Tibial nerve (tissue), 4 donors: ENCODE data around the gene CUL1. TPM values are rescaled to one million over a fixed set of nuclear protein-coding genes. Genes with fewer than 3 reads are reported as not detected.
A peak's percentile ranks its signal among the peaks of the same experiment; 100 is the strongest.

Experiments
- DNase-seq, 2 donors: peaks; one replicate each; pipeline ENCODE4 v3.0.0-alpha.2; 2019; ENCODE audit warnings: low spot score in 2 of 2
- H3K27ac ChIP-seq, 4 donors: fragments of 200-600 bp; sonication (generic) in 3 of 4; one replicate each; pipeline ENCODE4 v1.5.1; 2017 to 2019; ENCODE audit warnings: mild to moderate bottlenecking in 1 of 4
- H3K27me3 ChIP-seq, 2 donors: fragments of 200-600 bp; sonication (generic) in 1 of 2; one replicate each; pipeline versions ENCODE4 v1.5.1 to v1.6.0; 2017 to 2019
- H3K36me3 ChIP-seq, 3 donors: fragments of 200-600 bp; sonication (generic); one replicate each; pipeline ENCODE4 v1.5.1; 2018 to 2019
- H3K4me1 ChIP-seq, 4 donors: fragments of 200-600 bp; sonication (generic) in 3 of 4; one replicate each; pipeline ENCODE4 v1.5.1; 2017 to 2019
- H3K4me3 ChIP-seq, 4 donors: fragments of 200-600 bp; sonication (generic) in 3 of 4; one replicate each; pipeline ENCODE4 v1.5.1; 2017 to 2019; ENCODE audit warnings: mild to moderate bottlenecking in 1 of 4, moderate library complexity in 1 of 4
- H3K9me3 ChIP-seq, 4 donors: fragments of 200-600 bp; sonication (generic) in 3 of 4; one replicate each; pipeline ENCODE4 v1.5.1; 2017 to 2019
- CTCF ChIP-seq, 5 experiments: fragments of 200-600 bp in 3 of 5; fragments of 450-650 bp in 2 of 5; sonication (generic) in 3 of 5; IDR thresholded peaks; one replicate each; pipeline ENCODE4 v1.5.1; 2016 to 2019; ENCODE audit warnings: antibody characterized with exemption in 5 of 5, mild to moderate bottlenecking in 3 of 5, moderate library complexity in 2 of 5
- EP300 ChIP-seq, 2 donors: sonication (generic); formaldehyde crosslinking; IDR thresholded peaks; one replicate each; pipeline ENCODE4 v1.6.1; 2017; ENCODE audit warnings: antibody characterized with exemption in 2 of 2, mild to moderate bottlenecking in 1 of 2
- POLR2A ChIP-seq, 2 donors: fragments of 450-650 bp; IDR thresholded peaks; one replicate each; pipeline ENCODE4 v1.6.1; 2017; ENCODE audit warnings: antibody characterized with exemption in 2 of 2, mild to moderate bottlenecking in 2 of 2, moderate library complexity in 2 of 2
- WGBS, 2 donors: methylation state at CpG; one replicate each; pipeline ENCODE4 v1.1.5; 2018; 5-methylcytosine and 5-hydroxymethylcytosine counted together
- total RNA-seq, 4 donors: library from RNA; depleted of rRNA; stranded (reverse); fragments of >200 nt; gene quantifications; one replicate each; pipeline ENCODE4 v1.1.0, GENCODE V29; 2016

Gene CUL1
- total RNA-seq, 4 donors from 2014 or later = 37.1 to 45.9 (median 41.8) TPM

GRCh38 chr7:148699024-148699781 is 500 bp downstream of the CUL1 start:
- peak overlapping the region; percentile 78 to 90 (median 86) for H3K4me3 ChIP-seq
- H3K27me3 ChIP-seq = no peaks in the 10 kb centered on the region
- WGBS, 2 donors = 0 to 1% methylated on average over 29 to 38 of the region's 107 CpGs
- H3K36me3 ChIP-seq = no peaks in the 10 kb centered on the region
- TF ChIP-seq POLR2A (IDR thresholded peaks at IDR 0.05) (peak in 1 of 2 donors; percentile 32), CTCF (IDR thresholded peaks at IDR 0.05) (no peak), EP300 (IDR thresholded peaks at IDR 0.05) (peak in 1 of 2 donors; percentile 54)
- H3K4me1 ChIP-seq = peaks cover 0 to 52% (median 31%) of the 10 kb centered on the region in 4 donors
- peak; percentile 33 to 36 for DNase-seq
- H3K27ac ChIP-seq = peak overlapping the region; percentile 93 to 99 (median 98)
- H3K9me3 ChIP-seq = no peaks in the 10 kb centered on the region

DNA sequence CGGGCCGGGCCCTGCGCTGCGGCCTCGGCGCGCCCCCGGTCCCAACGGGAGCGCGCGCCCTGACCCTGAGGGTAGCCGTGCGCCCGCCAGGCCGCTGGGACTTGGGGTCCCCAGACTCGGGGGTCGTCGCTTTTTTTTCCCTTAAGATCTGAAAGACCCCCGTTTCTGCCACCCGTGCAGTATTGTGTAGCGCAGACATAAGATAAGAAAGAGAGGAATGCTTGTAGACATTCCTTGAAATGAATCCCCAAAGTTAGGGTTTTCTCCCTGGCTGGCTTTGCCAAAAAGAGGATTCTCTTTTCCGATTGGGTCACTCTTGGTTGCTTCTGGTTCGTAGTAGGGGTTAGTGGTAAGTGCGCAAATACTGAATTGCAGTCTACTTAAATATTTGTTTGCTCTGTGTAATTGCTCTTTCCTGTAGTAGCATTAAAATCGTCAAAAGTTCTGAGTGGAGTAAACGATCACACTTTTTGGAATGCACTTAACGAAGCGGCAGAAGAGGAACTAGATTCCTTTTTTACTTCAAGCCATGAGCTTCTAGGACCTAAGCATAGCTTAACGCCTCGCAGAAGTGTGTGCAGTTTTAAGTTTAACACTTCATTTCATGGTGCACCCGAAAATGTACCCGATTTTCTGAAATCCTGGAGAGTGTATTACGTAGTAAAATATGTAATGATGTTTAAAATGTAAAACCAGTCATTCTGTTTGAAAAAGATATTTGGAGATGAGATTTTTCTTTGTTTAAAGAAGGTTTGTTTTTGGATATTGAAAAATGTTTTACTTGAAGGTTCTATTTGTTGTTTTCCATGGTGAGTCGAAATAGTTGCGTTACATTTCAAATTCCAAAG is 1.3 kb downstream of the CUL1 start:
- H3K4me1 ChIP-seq = peaks cover 0 to 60% (median 39%) of the 10 kb centered on the region in 4 donors
- H3K36me3 ChIP-seq = no peaks in the 10 kb centered on the region
- H3K27ac ChIP-seq = peak overlapping the region; percentile 93 to 99 (median 98)
- no peak for DNase-seq
- no peaks in the 10 kb centered on the region for H3K27me3 ChIP-seq
- WGBS, 2 donors = 1 to 2% methylated on average over 19 to 29 of the region's 36 CpGs
- peak overlapping the region; percentile 78 to 90 (median 86) for H3K4me3 ChIP-seq
- TF ChIP-seq EP300 (IDR thresholded peaks at IDR 0.05) (no peak), POLR2A (IDR thresholded peaks at IDR 0.05) (no peak), CTCF (IDR thresholded peaks at IDR 0.05) (no peak)
- H3K9me3 ChIP-seq = no peaks in the 10 kb centered on the region

GRCh38 chr7:148700661-148701064 is 2.0 kb downstream of the CUL1 start:
- TF ChIP-seq POLR2A (IDR thresholded peaks at IDR 0.05) (no peak), EP300 (IDR thresholded peaks at IDR 0.05) (no peak), CTCF (IDR thresholded peaks at IDR 0.05) (no peak)
- peaks cover 0 to 67% (median 42%) of the 10 kb centered on the region in 4 donors for H3K4me1 ChIP-seq
- H3K27ac ChIP-seq = peak overlapping the region in 1 of 4 donors; percentile 99
- no peak for DNase-seq
- H3K27me3 ChIP-seq = no peaks in the 10 kb centered on the region
- no peaks in the 10 kb centered on the region for H3K9me3 ChIP-seq
- no peaks in the 10 kb centered on the region for H3K36me3 ChIP-seq
- H3K4me3 ChIP-seq = peak overlapping the region in 2 of 4 donors; percentile 84 to 90
- WGBS, 2 donors = 25 to 29% methylated on average over 3 of the region's 3 CpGs

DNA sequence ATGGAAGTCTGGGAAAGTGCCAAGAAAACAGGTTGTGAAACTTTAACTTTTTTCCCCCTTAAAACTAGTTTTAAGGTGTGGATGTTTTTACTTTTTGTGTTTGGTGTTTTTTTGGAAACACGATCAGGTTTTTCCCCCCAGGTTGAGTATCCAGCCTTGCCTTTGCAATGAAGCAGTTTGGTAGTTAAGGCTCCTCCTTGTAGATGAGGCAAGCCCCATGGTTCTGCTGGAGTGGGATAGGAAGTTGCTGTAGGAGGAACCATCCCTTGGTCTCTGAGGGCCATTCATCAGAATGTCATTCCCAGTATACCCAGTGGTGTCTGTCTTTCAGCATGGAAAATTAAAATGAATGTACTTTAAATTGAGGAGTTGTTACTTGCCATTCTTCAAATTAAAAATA is 2.7 kb downstream of the CUL1 start:
- 70 to 71% methylated on average over 1 of the region's 1 CpG for WGBS, 2 donors
- no peak overlapping the region for H3K4me3 ChIP-seq

More for the DNA sequence above, 2.7 kb downstream of the CUL1 start:
- DNase-seq = no peak
- H3K36me3 ChIP-seq = no peaks in the 10 kb centered on the region
- no peaks in the 10 kb centered on the region for H3K9me3 ChIP-seq
- no peaks in the 10 kb centered on the region for H3K27me3 ChIP-seq
- peaks cover 0 to 74% (median 45%) of the 10 kb centered on the region in 4 donors for H3K4me1 ChIP-seq
- H3K27ac ChIP-seq = no peak overlapping the region
- TF ChIP-seq CTCF (IDR thresholded peaks at IDR 0.05) = no peak
